H1 (cell line): Measurements from ENCODE around the gene MIDN. TPM values are rescaled to one million over a fixed set of nuclear protein-coding genes. Genes with fewer than 3 reads are reported as not detected.

ENCODE experiments used
- ASH2L ChIP-seq: fragments of 200-600, 300-600 bp; sonication (generic); IDR thresholded peaks from one replicate; pipeline ENCODE4 v1.7.1; 2017; ENCODE audit warnings: low read length
- ATF2 ChIP-seq: IDR thresholded peaks from 2 replicates; pipeline ENCODE4 v1.6.1; 2012; ENCODE audit warnings: low read length, inconsistent platforms
- BACH1 ChIP-seq: IDR thresholded peaks from 2 replicates; pipeline ENCODE4 v1.6.1; 2012; ENCODE audit warnings: low read length, improper control_type of control experiment
- BRCA1 ChIP-seq: IDR thresholded peaks from 2 replicates; pipeline ENCODE4 v1.6.1; 2012; ENCODE audit warnings: low read depth, low read length, improper control_type of control experiment
- CEBPB ChIP-seq: IDR thresholded peaks from 2 replicates; pipeline ENCODE4 v1.6.1; 2012; ENCODE audit warnings: low read depth, low read length
- EP300 ChIP-seq, 2 experiments: IDR thresholded peaks; 1 replicate in 1 of 2; 2 replicates in 1 of 2; pipeline ENCODE4 v1.6.1; 2011 to 2012; ENCODE audit warnings: low read depth in 2 of 2, low read length in 2 of 2, mild to moderate bottlenecking in 2 of 2, borderline replicate concordance in 1 of 2, inconsistent platforms in 1 of 2, moderate library complexity in 1 of 2
- FOSL1 ChIP-seq: IDR thresholded peaks from 2 replicates; pipeline ENCODE4 v1.6.1; 2011; ENCODE audit warnings: mild to moderate bottlenecking, low read depth, low read length, moderate library complexity; ENCODE audit not compliant: insufficient read depth
- GTF2F1 ChIP-seq: IDR thresholded peaks from 2 replicates; pipeline ENCODE4 v1.6.1; 2012; ENCODE audit warnings: low read depth, low read length, improper control_type of control experiment, borderline replicate concordance
- HDAC2 ChIP-seq, 2 experiments: fragments of 300-600 bp in 1 of 2; sonication (generic) in 1 of 2; IDR thresholded peaks; 2 replicates each; pipeline ENCODE4 v1.6.1; 2011 to 2012; ENCODE audit warnings: low read depth in 2 of 2, low read length in 2 of 2, mild to moderate bottlenecking in 2 of 2, moderate library complexity in 2 of 2, borderline replicate concordance in 1 of 2, inconsistent platforms in 1 of 2
- JUN ChIP-seq: IDR thresholded peaks from 2 replicates; pipeline ENCODE4 v1.6.1; 2011; ENCODE audit warnings: low read depth, mild to moderate bottlenecking, improper control_type of control experiment, low read length
- KDM1A ChIP-seq: fragments of 200-600, 300-600 bp; sonication (generic); IDR thresholded peaks from 2 replicates; pipeline ENCODE4 v1.7.1; 2016; ENCODE audit warnings: mild to moderate bottlenecking, low read length, borderline replicate concordance
- KDM4A ChIP-seq: IDR thresholded peaks from one replicate; pipeline ENCODE4 v1.7.1; 2012; ENCODE audit warnings: low read depth, mild to moderate bottlenecking, moderate library complexity, low read length, inconsistent platforms; ENCODE audit not compliant: severe bottlenecking
- MAX ChIP-seq: IDR thresholded peaks from 2 replicates; pipeline ENCODE4 v1.6.1; 2012; ENCODE audit warnings: inconsistent platforms
- NANOG ChIP-seq: IDR thresholded peaks from 2 replicates; pipeline ENCODE4 v1.6.1; 2011; ENCODE audit warnings: low read length, low read depth, mild to moderate bottlenecking, inconsistent platforms; ENCODE audit not compliant: insufficient read depth, poor library complexity, severe bottlenecking
- PHF8 ChIP-seq: fragments of 200-600 bp; sonication (generic); conservative IDR thresholded peaks from 2 replicates; pipeline ENCODE4 v1.7.1; 2012; ENCODE audit warnings: low read depth, mild to moderate bottlenecking, inconsistent platforms, low read length, moderate library complexity
- POLR2A ChIP-seq, 2 experiments: IDR thresholded peaks; 1 replicate in 1 of 2; 2 replicates in 1 of 2; pipeline ENCODE4 v1.6.1; 2011; ENCODE audit warnings: low read depth in 2 of 2, low read length in 2 of 2, mild to moderate bottlenecking in 2 of 2; ENCODE audit errors: control extremely low read depth in 1 of 2
- POLR2AphosphoS5 ChIP-seq: IDR thresholded peaks from 2 replicates; pipeline ENCODE4 v1.6.1; 2011; ENCODE audit warnings: low read depth, low read length
- RAD21 ChIP-seq, 2 experiments: IDR thresholded peaks in 1 of 2; conservative IDR thresholded peaks in 1 of 2; 2 replicates each; pipeline ENCODE4 v1.6.1; 2011; ENCODE audit warnings: low read depth in 2 of 2, low read length in 2 of 2, improper control_type of control experiment in 1 of 2, inconsistent platforms in 1 of 2, mild to moderate bottlenecking in 1 of 2, moderate library complexity in 1 of 2
- RFX5 ChIP-seq: IDR thresholded peaks from 2 replicates; pipeline ENCODE4 v1.6.1; 2011; ENCODE audit warnings: low read depth, low read length, improper control_type of control experiment, borderline replicate concordance
- RXRA ChIP-seq: IDR thresholded peaks from 2 replicates; pipeline ENCODE4 v1.6.1; 2011; ENCODE audit warnings: low read depth, mild to moderate bottlenecking, low read length, moderate library complexity; ENCODE audit not compliant: insufficient read depth
- SP2 ChIP-seq: IDR thresholded peaks from 2 replicates; pipeline ENCODE4 v1.6.1; 2012; ENCODE audit warnings: mild to moderate bottlenecking, low read length, inconsistent platforms
- SP4 ChIP-seq: IDR thresholded peaks from 2 replicates; pipeline ENCODE4 v1.6.1; 2012; ENCODE audit warnings: low read length, inconsistent platforms
- TAF1 ChIP-seq: IDR thresholded peaks from 2 replicates; pipeline ENCODE4 v1.6.1; 2011; ENCODE audit warnings: mild to moderate bottlenecking, low read depth, low read length
- YY1 ChIP-seq: IDR thresholded peaks from 2 replicates; pipeline ENCODE4 v1.6.1; 2011; ENCODE audit warnings: low read depth, mild to moderate bottlenecking, low read length
- polyA plus RNA-seq, 7 experiments: library from polyadenylated mRNA; depleted of rRNA in 3 of 7; stranded (reverse) in 5 of 7; unstranded in 2 of 7; fragments of >200 nt in 5 of 7; fragments of 200-250 nt in 2 of 7; gene quantifications; 1 replicate in 5 of 7; 2 replicates in 1 of 7; 4 replicates in 1 of 7; pipeline versions ENCODE4 v1.2.1 to v1.2.3, GENCODE V29; 2011 to 2013; ENCODE audit warnings: missing spikeins in 2 of 7, mixed read lengths in 2 of 7
- total RNA-seq: library from RNA; stranded (reverse); fragmentation: NEBNext Ultra II Directional; extraction: Animal tissue kit (Norgen Biotek cat#: 25700); gene quantifications from 2 replicates; pipeline ENCODE4 v1.2.1, GENCODE V29; 2021

MIDN gene
- total and polyA plus RNA-seq, 2 of the 8 experiments (the other 6 are each of a cell fraction or from before 2014, with no cell fraction given): 39.8 to 159 TPM

GRCh38 chr19:1279782-1280341, 31.5 kb downstream of the MIDN start (continued):
- TF ChIP-seq FOSL1 (no peak), MAX (no peak), KDM1A (no peak), POLR2AphosphoS5 (peak; percentile 58; the same call in 1 of the 2 replicates), SP4 (0 out of 2 replicates have a peak, but pooled peaks have one; percentile 42), HDAC2 (IDR thresholded peaks at IDR 0.05; ENCODE audit: borderline replicate concordance in 1 of 2, low read depth in 2 of 2, low read length in 2 of 2) (no peak), GTF2F1 (no peak), TAF1 (no peak), RXRA (no peak), CEBPB (no peak), SP2 (no peak), ATF2 (no peak), PHF8 (no peak), BACH1 (peak; percentile 70), NANOG (no peak), RFX5 (no peak), JUN (no peak), KDM4A (no peak), RAD21 (IDR thresholded peaks at IDR 0.05 in 1 of 2, conservative IDR thresholded peaks at IDR 0.05 in 1 of 2; ENCODE audit: low read depth in 2 of 2, low read length in 2 of 2) (peak; percentile 94 to 95), YY1 (no peak), BRCA1 (no peak; the same call in 1 of the 2 replicates), ASH2L (peak; percentile 23), EP300 (IDR thresholded peaks at IDR 0.05; ENCODE audit: borderline replicate concordance in 1 of 2, low read depth in 2 of 2, low read length in 2 of 2) (no peak), POLR2A (IDR thresholded peaks at IDR 0.05; ENCODE audit: control extremely low read depth in 1 of 2, low read depth in 2 of 2, low read length in 2 of 2) (peak in 1 of 2 experiments; percentile 23; a peak in 1 of 3 replicates)
